GM19193 (cell line): ENCODE data around the gene PRKAG1.

ENCODE experiments used
- POLR2A ChIP-seq: IDR thresholded peaks from 4 replicates; pipeline ENCODE4 v1.6.1; 2011; ENCODE audit not compliant: insufficient read depth, insufficient read length; ENCODE audit errors: extremely low read depth

Gene PRKAG1

DNA sequence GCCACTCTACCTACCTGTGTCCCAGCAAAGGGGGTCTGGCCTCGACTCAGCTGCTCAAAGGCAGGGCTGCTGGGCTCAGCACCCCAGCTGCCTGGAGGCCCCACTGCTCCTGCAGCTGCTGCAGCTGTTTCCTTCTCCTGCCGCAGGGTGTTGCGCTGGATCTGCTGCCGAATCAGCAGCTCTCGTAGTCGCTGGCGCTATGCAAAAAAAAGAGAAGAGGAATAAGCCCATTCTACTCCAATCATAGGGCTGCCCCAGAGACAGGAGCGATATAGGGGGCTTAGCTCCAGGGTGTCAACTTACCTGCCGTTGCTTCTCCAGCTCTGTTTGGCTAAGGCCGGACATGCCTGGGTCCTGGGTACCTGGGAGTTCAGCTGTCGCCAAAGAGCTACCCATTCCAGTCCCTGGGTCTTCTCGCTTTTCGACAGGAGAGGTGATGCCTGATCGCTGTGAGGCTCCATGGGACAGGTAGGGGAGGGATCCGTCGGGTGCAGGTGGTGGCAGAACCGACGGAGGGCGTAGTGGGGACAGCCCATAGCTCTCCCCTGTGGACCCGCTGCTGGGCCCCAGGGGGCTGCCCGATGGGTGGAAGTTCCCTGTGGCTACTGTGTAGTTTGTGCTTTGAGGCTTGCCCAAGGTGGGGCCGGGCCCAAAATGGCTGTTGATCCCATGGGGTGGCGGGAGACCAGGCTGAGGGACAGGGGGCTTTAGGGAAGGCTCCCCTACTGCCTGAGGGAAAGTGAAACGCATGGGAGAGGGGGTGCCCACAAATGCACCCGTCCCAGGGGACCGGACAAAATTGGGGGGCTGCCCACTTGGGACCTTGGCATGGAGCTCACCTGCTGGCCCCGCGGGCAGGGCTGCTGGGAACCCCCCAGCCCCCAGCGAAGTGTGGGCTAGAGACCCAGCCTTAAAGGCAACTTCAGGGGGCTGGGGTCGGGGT, 21.1 kb upstream of the PRKAG1 start:
- TF ChIP-seq POLR2A = no peak

GRCh38 chr12:49038291-49038955, 19.8 kb upstream of the PRKAG1 start:
- TF ChIP-seq POLR2A = no peak

DNA sequence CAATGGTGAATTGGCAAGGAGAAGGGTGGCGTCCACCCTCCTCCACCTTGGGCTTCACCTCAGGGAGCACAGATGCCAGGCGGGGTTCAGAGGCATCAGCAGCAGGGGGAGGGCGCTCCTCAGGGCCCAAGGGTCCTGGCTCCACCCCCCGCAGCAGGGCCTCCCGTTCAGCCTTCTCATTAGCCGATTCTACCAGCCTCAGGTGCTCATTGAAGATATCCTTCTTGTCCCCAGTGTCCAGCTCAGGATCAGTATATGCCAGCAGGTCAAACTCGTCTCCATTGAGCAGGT, 19.3 kb upstream of the PRKAG1 start:
- no peak for TF ChIP-seq POLR2A

GRCh38 chr12:49037111-49037946, 18.8 kb upstream of the PRKAG1 start:
- TF ChIP-seq POLR2A = no peak

- no peak for TF ChIP-seq POLR2A
These were observed 17.5 kb upstream of the PRKAG1 start for GRCh38 chr12:49036029-49036428.

GRCh38 chr12:49034286-49034622, 15.7 kb upstream of the PRKAG1 start:
- TF ChIP-seq POLR2A = no peak

DNA sequence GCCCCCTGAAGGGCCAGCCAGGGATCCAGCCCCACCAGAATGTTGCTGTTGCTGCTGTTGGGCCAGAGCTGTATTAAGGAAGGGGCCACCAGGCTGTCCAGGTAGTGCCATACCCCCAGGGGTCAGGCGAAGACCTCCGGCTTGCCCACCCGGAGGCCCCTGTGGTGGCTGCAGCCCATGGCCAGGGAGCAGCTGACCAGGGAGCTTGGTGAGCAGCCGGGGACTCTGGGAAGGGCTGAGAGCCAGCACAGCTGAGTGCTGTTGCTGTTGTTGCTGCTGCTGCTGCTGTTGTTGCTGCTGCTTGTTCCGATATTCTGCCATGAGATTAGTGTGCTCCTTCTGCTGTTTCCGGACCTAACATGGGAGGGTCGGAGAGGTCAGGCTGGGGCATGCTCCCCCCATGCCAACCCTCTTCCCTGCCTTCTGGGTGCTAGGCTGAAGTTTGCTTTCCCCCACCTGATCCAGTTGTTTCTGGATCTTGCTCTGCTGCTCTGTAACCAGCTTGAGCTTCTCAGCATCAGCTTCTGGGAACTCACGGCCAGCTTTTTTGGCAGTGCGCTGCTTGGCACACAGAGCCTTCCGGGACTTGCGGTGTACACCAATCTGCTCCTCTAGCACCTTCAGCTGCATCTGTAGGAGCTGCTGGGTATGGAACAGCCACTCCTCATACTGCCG, 15.2 kb upstream of the PRKAG1 start:
- TF ChIP-seq POLR2A = no peak

DNA sequence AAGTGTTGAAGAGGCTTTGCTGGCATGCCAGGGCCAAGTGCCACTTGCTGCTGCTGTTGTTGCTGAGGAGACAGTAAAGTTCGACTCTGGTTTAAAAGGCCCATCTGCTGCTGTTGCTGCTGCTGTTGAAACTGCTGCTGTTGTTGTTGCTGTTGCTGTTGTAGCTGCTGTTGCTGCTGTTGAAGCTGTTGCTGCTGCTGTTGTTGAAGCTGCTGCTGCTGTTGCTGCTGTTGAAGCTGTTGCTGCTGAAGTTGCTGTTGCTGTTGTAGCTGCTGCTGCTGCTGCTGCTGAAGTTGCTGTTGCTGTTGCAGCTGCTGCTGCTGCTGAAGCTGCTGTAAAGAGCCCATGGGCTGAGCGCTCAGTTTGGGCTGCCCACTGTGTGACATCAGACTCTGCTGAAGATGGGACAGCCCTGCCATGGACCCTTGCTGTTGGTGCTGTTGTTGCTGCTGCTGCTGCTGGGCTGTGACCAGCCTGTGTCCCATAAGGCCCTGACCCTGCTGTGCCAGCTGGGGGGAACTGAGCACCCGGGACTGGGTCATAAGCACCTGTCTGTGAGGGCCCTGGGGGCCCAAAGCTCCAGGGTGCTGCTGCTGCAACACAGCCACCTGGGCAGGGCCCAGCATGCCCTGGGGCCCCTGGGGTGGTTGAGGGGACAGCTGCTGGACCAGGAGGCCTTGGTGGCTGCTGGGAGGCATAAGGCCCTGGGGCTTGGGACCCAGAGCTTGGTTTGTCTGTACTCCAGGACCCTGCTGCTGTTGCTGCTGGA, 14.3 kb upstream of the PRKAG1 start:
- TF ChIP-seq POLR2A = no peak

DNA sequence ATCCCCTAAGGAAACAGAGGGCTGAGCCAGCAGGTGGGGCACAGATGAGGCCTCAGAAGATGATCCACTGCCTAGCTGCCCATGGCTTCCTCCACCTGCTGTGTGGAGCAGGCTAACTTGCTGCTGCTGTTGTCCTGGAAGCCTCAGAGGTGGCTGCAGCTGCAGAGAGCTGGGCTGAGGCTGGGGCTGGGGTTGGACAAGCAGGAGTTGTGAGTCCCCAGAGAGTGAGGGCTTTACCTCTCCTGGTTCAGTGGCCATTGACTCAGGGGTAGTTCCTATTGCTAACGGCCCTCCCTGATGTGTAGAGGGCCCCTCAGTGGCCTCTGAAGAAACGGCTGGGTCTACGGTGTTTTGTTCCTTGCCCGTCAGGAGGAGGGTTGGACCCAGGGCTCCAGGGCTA, 13.7 kb upstream of the PRKAG1 start:
- no peak for TF ChIP-seq POLR2A

GRCh38 chr12:49031573-49032161, 13.1 kb upstream of the PRKAG1 start:
- TF ChIP-seq POLR2A = peak; percentile 14

GRCh38 chr12:49030714-49031572, 12.4 kb upstream of the PRKAG1 start:
- no peak for TF ChIP-seq POLR2A

DNA sequence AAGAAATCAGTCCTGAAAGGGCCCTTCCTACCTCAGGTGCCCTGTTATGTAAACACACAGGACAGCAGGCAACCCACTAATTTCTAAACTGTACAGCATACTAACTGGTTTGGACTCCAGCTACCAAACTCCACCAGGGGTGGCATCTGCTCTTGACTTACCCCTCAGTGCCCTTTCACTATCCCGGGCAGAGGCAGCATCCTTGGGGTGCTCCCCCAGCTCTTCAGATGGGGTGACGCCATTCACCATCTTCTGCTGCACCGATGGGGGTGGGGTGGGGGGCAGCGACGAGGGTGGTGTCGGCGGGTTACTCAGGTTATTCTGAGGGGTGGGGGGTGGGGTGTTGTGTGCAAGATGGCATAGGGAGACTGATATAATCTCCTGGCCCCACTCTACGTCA, 11.5 kb upstream of the PRKAG1 start:
- TF ChIP-seq POLR2A = no peak
